NCI-H2107 treated with DMSO at 0.1 percent for 48 hours (cell line): ENCODE results near the gene XRCC2.
"Not testable (repeated sequence)": the region's sequence is repeated elsewhere in the genome, so short reads cannot be mapped to it uniquely, and the experiment has no call there.

Experiments used
- DNase-seq: peaks from one replicate; lab custom pipeline; 2025; ENCODE audit not compliant: unreplicated experiment; lab: John Stamatoyannopoulos, UW

XRCC2 gene

GRCh38 chr7:152675759-152676636 is at the start of gene XRCC2:
TSS of gene XRCC2 (minus strand) at chr7:152676141. CDS start at chr7:152676079, 62 bp downstream.
- peak; percentile 87 for DNase-seq

DNA sequence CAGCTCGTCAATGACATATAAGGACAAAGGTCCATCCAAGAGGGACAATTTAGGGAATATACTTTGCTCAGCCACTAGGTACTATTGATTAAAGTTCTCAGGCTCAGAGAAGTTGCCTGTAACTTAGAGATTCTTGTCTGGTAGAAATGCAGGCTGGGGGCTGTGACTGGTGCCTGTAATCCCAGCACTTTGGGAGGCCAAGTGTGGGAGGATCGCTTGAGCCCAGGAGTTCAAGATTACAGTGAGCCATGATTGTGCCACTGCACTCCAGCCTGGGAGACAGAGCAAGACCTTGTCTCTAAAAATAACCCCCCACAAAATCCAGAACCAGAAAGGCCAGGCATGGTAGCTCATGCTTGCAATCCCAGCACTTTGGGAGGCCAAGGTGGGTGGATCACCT is 47.4 kb upstream of the XRCC2 start:
- DNase-seq: no peak

DNA sequence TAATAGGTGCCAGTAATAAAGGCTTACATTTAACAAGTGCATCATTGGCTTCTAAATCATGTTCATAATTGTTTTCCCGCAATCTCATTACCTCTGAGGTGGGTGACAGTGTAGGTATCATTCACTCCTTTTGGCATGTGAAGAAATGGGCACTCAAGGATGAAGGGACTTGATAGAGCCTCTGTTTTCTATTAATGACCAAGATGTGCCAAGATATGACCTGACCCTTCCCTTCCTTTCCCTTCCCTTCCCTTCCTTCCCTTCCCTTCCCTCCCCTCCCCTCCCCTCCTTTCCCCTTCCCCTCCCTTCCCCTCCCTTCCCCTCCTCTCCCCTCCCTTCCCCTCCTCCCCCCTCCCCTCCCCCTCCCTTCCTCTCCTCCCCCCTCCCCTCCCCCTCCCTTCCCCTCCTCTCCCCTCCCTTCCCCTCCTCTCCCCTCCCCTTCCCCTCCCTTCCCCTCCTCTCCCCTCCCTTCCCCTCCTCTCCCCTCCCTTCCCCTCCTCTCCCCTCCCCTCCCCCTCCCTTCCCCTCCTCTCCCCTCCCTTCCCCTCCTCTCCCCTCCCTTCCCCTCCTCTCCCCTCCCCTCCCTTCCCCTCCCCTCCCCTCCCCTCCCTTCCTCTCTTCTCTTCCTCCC is 36.6 kb upstream of the XRCC2 start:
- not testable (repeated sequence) for DNase-seq

DNA sequence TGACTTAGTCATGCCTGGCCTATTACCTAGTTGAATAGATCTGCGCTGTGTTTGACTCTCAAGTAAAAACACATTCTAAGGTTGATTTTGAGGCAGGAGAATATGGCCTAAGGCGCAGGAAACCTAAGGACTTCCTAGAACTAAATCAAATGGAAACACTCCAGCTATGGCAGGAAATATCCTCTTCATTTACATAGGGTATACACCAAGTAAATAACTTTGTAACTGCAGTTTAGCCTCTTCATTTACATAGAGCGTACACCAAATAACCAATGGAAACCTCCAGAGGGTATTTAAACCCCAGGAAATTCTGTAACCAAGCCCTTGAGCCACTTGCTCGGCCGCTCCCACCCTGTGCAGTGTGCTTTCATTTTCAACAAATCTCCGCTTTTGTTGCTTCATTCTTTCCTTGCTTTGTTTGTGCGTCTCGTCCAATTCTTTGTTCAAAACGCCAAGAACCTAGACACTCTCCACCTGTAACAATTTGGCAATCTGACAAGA is 35.6 kb upstream of the XRCC2 start:
- no peak for DNase-seq

GRCh38 chr7:152710153-152710442 is 34.2 kb upstream of the XRCC2 start:
- no peak for DNase-seq

DNA sequence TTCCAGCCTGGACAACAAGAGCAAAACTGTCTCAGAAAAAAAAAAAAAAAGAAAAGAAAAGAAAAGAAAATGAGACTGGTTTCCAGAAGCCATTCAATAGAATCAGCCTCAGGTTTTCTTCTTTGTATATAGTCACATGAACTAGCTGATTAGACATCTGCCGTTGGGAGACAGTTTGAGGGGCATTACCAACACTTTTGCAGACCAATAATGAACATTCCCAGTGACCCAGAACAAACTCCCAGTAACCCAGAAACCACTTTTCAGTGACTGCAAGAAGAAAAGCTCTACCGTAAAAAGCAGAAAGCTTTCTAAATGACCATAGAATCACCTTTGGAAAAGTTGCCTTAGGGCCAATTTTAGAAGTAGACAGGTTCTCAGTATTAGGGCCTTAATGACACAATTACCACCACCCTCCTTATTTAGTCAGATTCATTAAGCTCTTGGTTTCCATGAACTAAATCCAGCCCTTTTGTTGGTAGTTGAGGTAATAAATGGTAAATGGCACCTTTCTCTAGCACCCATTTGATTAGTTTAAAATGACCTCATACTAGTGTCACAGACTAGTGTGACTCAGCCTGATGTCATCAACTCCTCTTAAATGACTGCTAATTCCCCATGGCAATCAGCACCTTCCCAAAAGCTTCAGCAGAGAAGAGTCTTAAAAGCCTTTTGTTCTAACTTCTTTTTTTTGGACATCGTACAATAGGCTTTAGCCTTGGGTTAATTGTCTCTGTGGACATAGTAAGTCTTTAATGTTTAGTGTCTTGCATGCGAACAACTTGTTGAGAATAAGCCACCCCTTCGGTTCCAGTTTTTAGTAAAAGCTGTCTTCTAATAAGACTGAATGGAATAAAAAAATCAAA is 33.6 kb upstream of the XRCC2 start:
- DNase-seq: no peak

GRCh38 chr7:152704796-152705384 is 28.9 kb upstream of the XRCC2 start:
- no peak for DNase-seq

- no peak for DNase-seq
Measured at GRCh38 chr7:152699079-152699478, 23.1 kb upstream of the XRCC2 start.

DNA sequence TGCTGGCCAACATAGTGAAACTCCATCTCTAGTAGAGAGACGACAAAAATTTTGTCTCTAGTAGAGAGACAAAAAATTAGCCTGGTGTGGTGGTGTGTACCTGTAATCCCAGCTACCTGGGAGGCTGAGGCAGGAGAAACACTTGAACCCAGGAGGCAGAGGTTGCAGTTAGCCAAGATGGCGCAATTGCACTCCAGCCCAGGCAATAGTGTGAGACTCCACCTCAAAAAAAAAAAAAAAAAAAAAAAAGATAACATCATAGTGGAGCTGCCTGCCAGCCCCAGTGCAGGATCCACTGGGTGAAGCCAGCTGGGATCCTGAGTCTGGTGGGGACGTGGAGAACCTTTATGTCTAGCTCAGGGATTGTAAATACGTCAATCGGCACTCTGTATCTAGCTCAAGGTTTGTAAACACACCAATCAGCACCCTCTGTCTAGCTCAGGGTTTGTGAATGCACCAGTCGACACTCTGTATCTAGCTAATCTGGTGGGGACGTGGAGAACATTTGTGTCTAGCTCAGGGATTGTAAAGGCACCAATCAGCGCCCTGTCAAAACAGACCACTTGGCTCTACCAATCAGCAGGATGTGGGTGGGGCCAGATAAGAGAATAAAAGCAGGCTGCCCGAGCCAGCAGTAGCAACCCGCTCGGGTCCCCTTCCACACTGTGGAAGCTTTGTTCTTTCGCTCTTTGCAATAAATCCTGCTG is 21.5 kb upstream of the XRCC2 start:
- DNase-seq: not testable (repeated sequence)

DNA sequence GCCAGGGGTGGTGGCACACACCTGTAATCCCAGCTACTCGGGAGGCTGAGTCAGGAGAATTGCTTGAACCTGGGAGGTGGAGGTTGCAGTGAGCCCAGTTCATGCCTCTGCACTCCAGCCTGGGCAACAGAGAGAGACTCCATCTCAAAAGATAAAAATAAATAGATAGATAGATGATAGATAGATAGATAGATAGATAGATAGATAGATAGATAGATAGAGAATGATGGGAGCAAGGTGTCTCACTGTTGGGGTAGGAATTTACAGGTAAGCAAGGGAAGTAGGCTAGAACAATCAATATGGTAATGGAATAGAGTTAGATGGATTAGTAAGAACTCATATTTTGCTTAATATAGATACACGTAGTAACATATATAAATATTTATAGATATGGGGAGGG is 16.3 kb upstream of the XRCC2 start:
- DNase-seq: not testable (repeated sequence)

- no peak for DNase-seq
Measured at GRCh38 chr7:152683297-152683696, 7.4 kb upstream of the XRCC2 start.

DNA sequence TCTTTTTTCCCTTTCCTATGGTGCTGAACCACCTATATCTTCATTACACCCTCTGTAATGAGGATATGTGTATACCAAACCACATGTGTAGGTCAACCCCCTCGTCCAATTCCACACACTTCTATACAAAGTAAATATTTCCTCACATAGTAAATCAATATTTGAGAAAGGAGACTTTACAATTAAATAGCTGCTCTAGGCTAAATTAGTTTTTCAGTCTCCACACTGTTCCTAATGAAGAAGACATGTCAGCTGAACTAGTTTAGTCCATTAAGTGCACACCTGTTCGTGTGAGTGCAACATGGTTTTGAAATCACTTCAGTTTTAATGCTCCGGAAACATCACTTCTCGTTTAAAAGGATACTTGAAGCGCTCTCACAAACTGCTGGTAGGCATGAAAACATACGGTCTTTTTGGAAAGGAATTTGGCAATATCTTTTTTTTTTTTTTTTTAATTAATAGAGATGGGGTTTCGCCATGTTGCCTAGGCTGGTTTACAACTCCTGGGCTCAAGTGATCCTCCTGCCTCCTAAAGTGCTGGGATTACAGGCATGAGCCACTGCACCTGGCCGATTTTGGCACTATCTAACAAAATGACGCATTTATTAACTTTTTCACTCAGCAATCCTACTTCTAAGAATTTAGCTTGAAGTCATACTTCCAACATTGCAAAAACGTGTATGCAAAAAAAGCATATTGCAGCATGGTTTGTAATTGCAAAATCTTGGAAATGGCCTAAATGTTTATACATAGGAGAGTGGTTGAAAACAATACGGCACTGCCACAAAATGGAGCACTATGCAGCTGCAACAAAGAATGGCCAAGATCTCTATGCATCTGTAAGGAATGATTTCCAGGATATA is 2.1 kb upstream of the XRCC2 start:
- DNase-seq: peak; percentile 99

GRCh38 chr7:152674860-152675758 is 832 bp downstream of the XRCC2 start:
- DNase-seq: peak; percentile 81

GRCh38 chr7:152673897-152674296 is 2.0 kb downstream of the XRCC2 start:
- no peak for DNase-seq

GRCh38 chr7:152672626-152673025 is 3.3 kb downstream of the XRCC2 start:
- DNase-seq: no peak

GRCh38 chr7:152669758-152670157 is 6.2 kb downstream of the XRCC2 start:
- no peak for DNase-seq

GRCh38 chr7:152668975-152669374 is 7.0 kb downstream of the XRCC2 start:
- DNase-seq: no peak

DNA sequence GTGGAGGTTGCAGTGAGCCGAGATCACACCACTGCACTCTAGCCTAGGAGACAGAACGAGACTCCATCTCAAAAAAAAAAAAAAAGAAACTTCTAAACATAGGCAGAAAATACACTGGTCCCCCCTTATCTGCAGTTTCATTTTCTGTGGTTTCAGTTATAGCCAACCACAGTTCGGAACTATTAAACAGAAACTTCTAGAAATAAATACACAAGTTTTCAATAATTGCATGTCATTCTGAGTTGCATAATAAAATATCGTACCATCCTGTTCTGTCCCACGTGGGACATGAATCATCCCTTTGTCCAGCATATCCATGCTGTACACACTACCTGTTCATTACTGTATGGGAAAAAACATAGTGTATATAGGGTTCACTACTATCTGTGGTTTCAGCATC is 8.0 kb downstream of the XRCC2 start:
- DNase-seq: no peak

DNA sequence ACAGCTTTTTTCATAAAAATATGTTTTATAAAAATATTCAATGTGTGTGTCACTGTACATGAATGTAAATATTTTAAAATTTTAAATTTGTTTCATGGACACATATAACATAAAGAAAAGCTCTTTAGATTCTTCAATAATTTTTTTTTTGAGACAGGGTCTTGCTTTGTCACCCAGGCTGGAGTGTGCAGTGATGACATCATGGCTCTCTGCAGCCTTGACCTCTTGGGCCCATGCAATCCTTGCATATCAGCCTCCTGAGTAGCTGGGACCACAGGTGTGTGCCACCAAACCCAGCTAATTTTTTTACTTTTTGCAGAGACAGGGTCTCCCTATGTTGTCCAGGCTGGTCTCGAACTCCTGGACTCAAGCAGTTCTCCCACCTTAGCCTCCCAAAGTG is 9.9 kb downstream of the XRCC2 start:
- no peak for DNase-seq
